Fibroblast of skin of right quadriceps (primary cell): ENCODE results near the gene SLC25A14.

Experiments
- DNase-seq: peaks from one replicate; pipeline ENCODE4 v3.0.0-alpha.2; 2013

The SLC25A14 gene

DNA sequence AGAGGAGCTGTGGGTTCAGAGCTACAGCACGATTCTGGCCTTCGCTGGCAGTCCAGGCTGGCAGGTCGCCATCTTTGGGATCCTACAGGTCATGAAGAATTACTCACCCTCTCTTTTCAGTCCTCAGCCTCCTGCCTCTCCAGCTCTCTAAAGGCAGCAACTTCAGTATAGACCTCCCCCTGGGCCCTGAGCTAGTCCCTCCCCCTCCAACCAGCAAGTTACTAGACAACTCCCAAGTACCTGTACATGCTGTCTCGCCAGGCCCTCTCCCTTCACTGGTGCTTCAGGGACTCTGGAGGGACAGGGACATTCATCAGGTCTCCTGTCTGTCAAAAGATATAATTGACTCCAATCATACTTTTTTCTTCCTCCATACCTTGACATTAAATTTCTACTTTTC is 45.8 kb downstream of the SLC25A14 start, which contains the start of gene GPR119:
Gene GPR119, minus strand, starts transcription at position 155 of the 400 bp plus-strand sequence. CDS start 227 bp downstream, outside the sequence.
- no peak for DNase-seq

DNA sequence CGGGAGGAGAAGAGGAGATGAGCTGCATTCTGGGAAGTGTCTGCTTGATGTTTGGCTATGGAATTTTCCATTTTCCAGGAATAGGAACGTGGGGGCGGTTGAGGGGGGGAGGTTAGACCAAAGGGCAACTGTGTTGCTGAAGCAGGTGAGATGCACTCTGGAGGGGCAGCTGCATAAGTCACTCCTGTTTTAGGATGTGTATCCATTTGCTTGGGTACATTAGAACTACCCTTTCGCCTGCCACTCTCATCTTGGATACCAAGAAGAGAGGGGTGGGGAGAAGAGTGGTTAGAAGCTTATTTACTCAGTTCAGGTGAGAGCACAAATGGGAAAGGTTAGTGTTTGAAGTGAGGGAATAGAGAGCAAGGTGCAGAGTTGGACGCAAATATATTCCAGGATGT is 46.7 kb downstream of the SLC25A14 start:
- no peak for DNase-seq

- peak; percentile 32 for DNase-seq
These were observed 53.8 kb downstream of the SLC25A14 start for GRCh38 chrX:130393451-130394074.

- no peak for DNase-seq
These were observed 55.6 kb downstream of the SLC25A14 start for GRCh38 chrX:130395341-130395740.

DNA sequence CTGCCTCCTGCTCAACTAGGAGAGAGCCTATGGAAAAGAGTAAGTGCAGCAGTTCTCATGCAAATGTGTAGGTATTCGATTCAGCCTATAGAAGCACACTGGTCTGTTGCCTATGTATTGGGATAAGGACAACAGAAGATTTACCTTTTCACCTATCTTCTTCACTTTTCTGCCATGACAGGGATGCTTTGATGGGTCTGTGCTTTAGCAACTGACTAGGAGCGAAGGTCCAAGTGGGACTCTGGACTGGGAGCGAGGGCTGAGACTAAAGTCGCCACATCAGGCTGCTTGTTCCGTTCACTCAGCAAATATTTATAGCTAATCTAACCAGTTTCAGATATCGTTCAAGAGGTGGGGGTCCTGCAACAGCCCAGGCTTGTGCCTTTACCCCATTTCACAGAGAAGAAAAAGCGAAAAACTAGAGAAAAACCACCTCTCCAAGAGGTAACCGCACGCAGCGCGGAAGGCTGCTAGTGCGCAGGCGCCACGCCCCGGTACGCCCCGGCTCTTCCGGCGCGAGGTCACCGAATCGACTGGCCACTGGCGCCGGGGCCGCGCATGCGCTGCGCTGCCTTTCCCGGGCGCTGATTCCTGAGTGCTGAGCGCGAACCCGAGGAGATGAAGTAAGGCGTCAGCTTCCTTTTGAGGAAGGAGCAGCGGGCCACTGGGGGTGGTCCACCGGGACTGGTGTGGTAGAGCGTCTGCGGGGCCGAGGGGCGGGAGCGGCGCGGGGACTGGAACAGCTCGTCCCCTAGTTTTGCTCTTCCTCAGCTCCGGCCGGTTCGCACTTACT is 61.9 kb downstream of the SLC25A14 start, which contains the start of gene RBMX2:
Gene RBMX2, plus strand, starts transcription at position 573 of the 793 bp plus-strand sequence. Its CDS starts 46 bp downstream, at position 619.
- DNase-seq: peak; percentile 71

GRCh38 chrX:130402208-130402684 is 62.5 kb downstream of the SLC25A14 start:
- no peak for DNase-seq

DNA sequence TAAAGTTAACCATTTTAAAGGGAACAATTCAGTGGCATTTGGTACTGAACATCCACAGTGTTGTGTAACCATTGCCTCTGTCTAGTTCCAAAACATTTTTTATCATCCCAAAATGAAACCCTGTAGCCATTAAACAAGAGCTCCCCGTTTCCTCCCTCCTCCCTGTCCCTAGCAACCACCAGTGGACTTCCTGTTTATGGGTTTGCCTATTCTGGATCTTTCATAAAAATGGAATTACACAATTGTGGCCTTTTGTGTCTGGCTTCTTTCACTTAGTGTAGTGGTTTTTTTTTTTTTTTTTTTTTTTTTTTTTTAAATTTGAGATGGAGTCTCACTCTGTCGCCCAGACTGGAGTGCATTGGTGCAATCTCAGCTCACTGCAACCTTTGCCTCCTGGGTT is 73.7 kb downstream of the SLC25A14 start:
- no peak for DNase-seq

DNA sequence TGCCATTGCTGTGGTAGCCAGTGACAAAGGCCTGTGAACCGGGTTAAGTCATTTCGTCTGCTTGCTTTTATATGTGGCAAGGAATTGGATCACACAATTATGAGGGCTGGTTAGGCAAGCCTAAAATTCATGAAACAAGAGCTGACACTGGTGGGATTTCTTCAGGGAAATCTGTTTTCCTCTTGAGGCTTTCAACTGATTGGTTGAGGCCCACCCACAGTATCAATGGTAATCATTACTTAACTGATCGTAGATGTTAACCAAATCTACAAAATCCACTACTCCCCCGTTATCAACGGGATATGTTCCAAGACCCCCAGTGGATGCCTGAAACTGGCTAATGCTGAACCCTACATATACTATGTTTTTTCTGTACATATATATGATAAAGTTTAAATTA is 75.1 kb downstream of the SLC25A14 start:
- DNase-seq: no peak

DNA sequence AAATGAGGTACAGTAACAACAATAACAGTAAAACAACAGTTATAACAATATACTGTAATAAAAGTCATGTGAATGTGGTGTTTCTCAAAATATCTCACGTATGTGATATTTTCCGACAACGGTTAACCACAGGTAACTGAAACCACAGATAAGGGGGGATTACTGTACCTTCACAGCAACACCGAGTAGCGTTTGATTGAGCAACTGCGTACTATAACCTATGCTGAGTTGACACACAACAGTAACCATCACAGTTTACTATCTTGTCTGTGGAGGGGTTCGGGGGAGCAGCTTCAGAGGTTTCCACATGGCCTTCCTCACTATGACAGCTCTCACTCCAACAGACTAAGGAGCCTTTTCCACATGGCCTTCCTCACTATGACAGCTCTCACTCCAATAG is 75.5 kb downstream of the SLC25A14 start:
- no peak for DNase-seq

DNA sequence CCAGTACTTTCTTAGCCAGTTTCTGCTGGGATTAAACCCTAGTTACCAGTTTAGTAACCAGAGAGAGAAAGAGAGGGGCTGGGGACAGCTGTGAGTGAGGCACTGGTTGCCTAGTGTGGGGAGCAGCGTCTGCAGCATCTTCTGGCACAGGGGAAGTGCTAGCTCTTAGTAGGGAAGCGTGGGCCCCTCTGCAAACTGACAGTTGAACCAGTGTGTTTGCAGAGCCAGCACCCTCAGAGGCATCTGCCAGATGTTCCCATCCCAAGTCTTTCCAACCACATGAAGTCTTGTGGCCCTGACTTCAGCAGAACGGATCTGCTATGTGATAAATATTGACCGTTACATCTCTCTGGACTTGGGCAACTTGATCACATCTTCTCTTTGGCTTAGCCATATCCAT is 77.1 kb downstream of the SLC25A14 start:
- DNase-seq: no peak

DNA sequence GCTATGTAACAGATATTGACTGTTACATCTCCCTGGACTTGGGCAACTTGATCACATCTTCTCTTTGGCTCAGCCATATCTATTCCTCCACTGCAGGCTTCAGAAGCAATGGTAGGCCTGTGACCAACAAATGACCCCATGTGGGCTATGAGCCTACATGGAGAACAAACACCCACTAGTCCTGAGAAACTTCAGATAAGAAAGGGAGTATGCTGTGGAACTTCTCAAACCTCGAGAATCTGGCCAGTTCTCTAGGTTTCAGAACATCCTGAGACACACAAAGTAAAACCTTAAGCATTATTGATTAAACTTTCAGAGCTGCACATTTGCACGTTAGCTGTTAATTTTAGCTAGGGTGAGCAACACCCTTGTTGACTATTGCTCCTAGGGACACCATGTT is 78.3 kb downstream of the SLC25A14 start:
- no peak for DNase-seq

GRCh38 chrX:130418740-130419139 is 79.0 kb downstream of the SLC25A14 start:
- no peak for DNase-seq

DNA sequence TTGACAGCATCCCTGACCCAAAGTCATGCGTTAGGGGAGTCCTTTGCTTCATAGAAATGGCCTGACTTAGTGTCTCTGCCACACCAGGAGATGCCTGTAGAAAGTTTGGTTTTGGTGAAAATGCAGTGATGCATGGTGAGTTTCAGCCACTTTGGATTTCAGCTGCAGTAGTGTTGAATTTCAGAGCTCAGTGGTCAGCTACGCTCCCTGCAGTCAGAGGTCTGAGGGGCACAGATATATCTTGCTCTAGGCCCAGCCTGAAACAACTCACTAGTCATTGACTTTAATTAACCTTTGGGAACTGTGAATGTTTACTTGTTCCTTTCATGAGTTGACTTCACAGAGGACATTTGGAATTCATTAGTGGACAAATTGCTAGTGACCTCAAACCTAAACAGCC is 79.5 kb downstream of the SLC25A14 start:
- DNase-seq: no peak
